ENCODE results near the gene HOXD11. TPM values are rescaled to one million over a fixed set of nuclear protein-coding genes. Genes with fewer than 3 reads are reported as not detected.

HOXD11 gene
- total and polyA plus RNA-seq, 2 of the 4 experiments (the other 2 are of a cell fraction): not detected

DNA sequence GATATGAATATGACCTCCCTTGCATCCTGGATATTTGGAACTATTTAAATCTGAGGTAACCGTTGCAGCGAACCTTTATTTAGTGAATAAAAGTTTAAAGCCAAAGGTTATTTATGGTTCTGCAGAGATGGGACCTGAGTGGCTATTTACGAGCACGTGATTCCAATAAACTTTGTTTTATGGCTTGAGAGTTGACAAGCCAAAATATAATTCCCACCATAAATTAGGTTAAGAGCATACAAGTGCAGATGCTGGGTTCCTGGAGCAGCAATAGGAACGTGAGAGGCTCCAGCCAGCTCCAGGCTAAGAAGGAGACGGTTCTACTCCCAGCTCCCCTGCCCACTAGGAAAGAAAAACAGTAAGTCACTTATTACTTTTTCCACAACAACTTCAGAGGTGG, 39.0 kb downstream of the HOXD11 start:
- no peak overlapping the region for H3K27ac ChIP-seq (ENCODE audit: insufficient read depth, low read length)
- POLR2A ChIA-PET (ENCODE audit: unreplicated experiment): no interaction called here
- CTCF ChIA-PET: interaction anchor here (1.8 kb wide), 1 partner anchor 309 kb away, joined by 7 read pairs; no protein-coding TSS in a partner anchor
- H3K9ac ChIP-seq (ENCODE audit: low read depth, low read length): no peak overlapping the region
- H4K91ac ChIP-seq (ENCODE audit: insufficient read depth, low read depth, low read length): no peak overlapping the region
- H3K14ac ChIP-seq (replicated peaks; ENCODE audit: low read depth, low read length): no peak overlapping the region
- peaks cover 72% of the 10 kb centered on the region for H3K27me3 ChIP-seq (ENCODE audit: control insufficient read depth, insufficient read depth, low read length)
- no peak overlapping the region for H3K4me2 ChIP-seq (ENCODE audit: low read depth, low read length)
- no peak overlapping the region for H3K4me3 ChIP-seq (ENCODE audit: insufficient read depth, low read depth, low read length)
- H3K4me1 ChIP-seq (ENCODE audit: control insufficient read depth, insufficient read depth, low read length): no peaks in the 10 kb centered on the region
- in situ Hi-C loops (cut with MboI; ENCODE audit: low sequenced_read_pairs): no loop called here
- H2BK120ac ChIP-seq (ENCODE audit: low read depth, low read length): no peak overlapping the region
- no peak overlapping the region for H3K4ac ChIP-seq (ENCODE audit: low read depth, low read length)
- peaks cover 3% of the 10 kb centered on the region; the same call in 1 of the 2 replicates for H3K9me3 ChIP-seq (ENCODE audit: control insufficient read depth, insufficient read depth, low read length)
- H3K36me3 ChIP-seq (ENCODE audit: control insufficient read depth, insufficient read depth, low read length): no peaks in the 10 kb centered on the region
- DNase-seq (no peak), ATAC-seq (ENCODE audit: low read depth) (no peak)
- H4K5ac ChIP-seq (ENCODE audit: low read depth, low read length): no peak overlapping the region
- no peak overlapping the region for H3K23ac ChIP-seq (ENCODE audit: low read depth, low read length)
- H3K79me1 ChIP-seq (ENCODE audit: low read depth in 1 of 2, low read length in 2 of 2): no peaks in the 10 kb centered on the region
- WGBS, 2 experiments (ENCODE audit: extremely low coverage in 2 of 2, insufficient read length in 1 of 2): no CpG with 5 or more reads among the region's 6 CpGs
- H4K20me1 ChIP-seq (ENCODE audit: insufficient read depth, low read length): no peaks in the 10 kb centered on the region
- no peak overlapping the region for H3K56ac ChIP-seq (ENCODE audit: extremely low read depth, insufficient read depth, low read length)
- no peak overlapping the region for H2AFZ ChIP-seq (replicated peaks; ENCODE audit: low read length, poor library complexity)
- no peak overlapping the region for H3K18ac ChIP-seq (ENCODE audit: low read depth, low read length)
- no peak overlapping the region for H2BK5ac ChIP-seq (ENCODE audit: low read depth, low read length, poor library complexity, severe bottlenecking)
- H4K8ac ChIP-seq (ENCODE audit: low read depth in 2 of 2, low read length in 2 of 2): no peak overlapping the region
- dilution Hi-C loops (cut with HindIII; ENCODE audit: low sequenced_read_pairs, unreplicated experiment): no loop called here
- H2AK9ac ChIP-seq (replicated peaks; ENCODE audit: low read depth, low read length, poor library complexity): no peak overlapping the region
- H2AK5ac ChIP-seq (ENCODE audit: low read depth, low read length): no peak overlapping the region
- H3K9me1 ChIP-seq (ENCODE audit: insufficient read depth, low read length): no peaks in the 10 kb centered on the region
- intact Hi-C loops (cut with micrococcal nuclease): no loop called here
- BruUV-seq (replicated peaks): no TSS peak
- no peak overlapping the region for H2BK20ac ChIP-seq (ENCODE audit: low read depth, low read length)
- TF ChIP-seq BHLHE40 (IDR thresholded peaks at IDR 0.05; ENCODE audit: low read depth, low read length) (no peak), POLR2A (IDR thresholded peaks at IDR 0.05; ENCODE audit: low read depth, low read length) (no peak), RCOR1 (IDR thresholded peaks at IDR 0.05; ENCODE audit: insufficient replicate concordance, low read length) (no peak), MAFK (IDR thresholded peaks at IDR 0.05; ENCODE audit: low read depth, low read length) (no peak), MAZ (IDR thresholded peaks at IDR 0.05; ENCODE audit: borderline replicate concordance, low read depth, low read length) (no peak), RFX5 (IDR thresholded peaks at IDR 0.05; ENCODE audit: low read depth, low read length) (no peak), ELK1 (IDR thresholded peaks at IDR 0.05; ENCODE audit: borderline replicate concordance, low read depth, low read length) (no peak), CEBPB (IDR thresholded peaks at IDR 0.05; ENCODE audit: low read depth, low read length) (no peak), CHD1 (IDR thresholded peaks at IDR 0.05; ENCODE audit: low read depth, low read length) (no peak), NFE2L2 (IDR thresholded peaks at IDR 0.05; ENCODE audit: low read depth, low read length) (no peak), FOS (IDR thresholded peaks at IDR 0.05; ENCODE audit: low read depth, low read length) (no peak), USF2 (IDR thresholded peaks at IDR 0.05; ENCODE audit: low read depth, low read length) (no peak), SMC3 (IDR thresholded peaks at IDR 0.05; ENCODE audit: low read depth, low read length) (no peak), MXI1 (IDR thresholded peaks at IDR 0.05; ENCODE audit: borderline replicate concordance, low read depth, low read length) (no peak), RAD21 (IDR thresholded peaks at IDR 0.05; ENCODE audit: low read length) (no peak)
- no peak overlapping the region for H2BK15ac ChIP-seq (ENCODE audit: low read depth, low read length)
